ENCODE measurements around the gene FIGLA.

Gene FIGLA

GRCh38 chr2:70790136-70790828 lies at the start of gene FIGLA:
FIGLA (minus strand) TSS chr2:70790643; CDS start chr2:70790638, 5 bp downstream.
- TF ChIP-seq JUND (IDR thresholded peaks at IDR 0.05; ENCODE audit: low read depth), result no peak
- in situ Hi-C loops (cut with HindIII; ENCODE audit: low pct_unique_long_range_greater_than_20kb, low sequenced_read_pairs), result no loop called here
- no peak for DNase-seq (ENCODE audit: low read depth in 1 of 2, low spot score in 1 of 2)

GRCh38 chr2:70837980-70838925 lies 47.8 kb upstream of the FIGLA start:
- no peak for TF ChIP-seq JUND (IDR thresholded peaks at IDR 0.05; ENCODE audit: low read depth)
- no peak for DNase-seq (ENCODE audit: low read depth in 1 of 2, low spot score in 1 of 2)
- in situ Hi-C loops (cut with HindIII; ENCODE audit: low pct_unique_long_range_greater_than_20kb, low sequenced_read_pairs), result no loop called here

- no peak for TF ChIP-seq JUND (IDR thresholded peaks at IDR 0.05; ENCODE audit: low read depth)
- no peak for DNase-seq (ENCODE audit: low read depth in 1 of 2, low spot score in 1 of 2)
- in situ Hi-C loops (cut with HindIII; ENCODE audit: low pct_unique_long_range_greater_than_20kb, low sequenced_read_pairs), result no loop called here
Observed at GRCh38 chr2:70835643-70836042, 45.2 kb upstream of the FIGLA start, which contains the start of gene CD207. CD207 (minus strand) TSS chr2:70835816; CDS start chr2:70835776, 40 bp downstream.

- no peak for DNase-seq (ENCODE audit: low read depth in 1 of 2, low spot score in 1 of 2)
- in situ Hi-C loops (cut with HindIII; ENCODE audit: low pct_unique_long_range_greater_than_20kb, low sequenced_read_pairs), result no loop called here
Observed at GRCh38 chr2:70834881-70835280, 44.4 kb upstream of the FIGLA start.

GRCh38 chr2:70834106-70834505 lies 43.7 kb upstream of the FIGLA start:
- no peak for TF ChIP-seq JUND (IDR thresholded peaks at IDR 0.05; ENCODE audit: low read depth)
- DNase-seq (ENCODE audit: low read depth in 1 of 2, low spot score in 1 of 2), result no peak
- in situ Hi-C loops (cut with HindIII; ENCODE audit: low pct_unique_long_range_greater_than_20kb, low sequenced_read_pairs), result no loop called here

More at GRCh38 chr2:70834881-70835280, 44.4 kb upstream of the FIGLA start:
- TF ChIP-seq JUND (IDR thresholded peaks at IDR 0.05; ENCODE audit: low read depth), result no peak

GRCh38 chr2:70833246-70833645 lies 42.8 kb upstream of the FIGLA start:
- in situ Hi-C loops (cut with HindIII; ENCODE audit: low pct_unique_long_range_greater_than_20kb, low sequenced_read_pairs), result no loop called here
- no peak for TF ChIP-seq JUND (IDR thresholded peaks at IDR 0.05; ENCODE audit: low read depth)
- no peak for DNase-seq (ENCODE audit: low read depth in 1 of 2, low spot score in 1 of 2)

GRCh38 chr2:70832386-70832785 lies 41.9 kb upstream of the FIGLA start:
- DNase-seq (ENCODE audit: low read depth in 1 of 2, low spot score in 1 of 2), result no peak
- TF ChIP-seq JUND (IDR thresholded peaks at IDR 0.05; ENCODE audit: low read depth), result no peak
- in situ Hi-C loops (cut with HindIII; ENCODE audit: low pct_unique_long_range_greater_than_20kb, low sequenced_read_pairs), result no loop called here

GRCh38 chr2:70831861-70832260 lies 41.4 kb upstream of the FIGLA start:
- DNase-seq (ENCODE audit: low read depth in 1 of 2, low spot score in 1 of 2), result no peak
- in situ Hi-C loops (cut with HindIII; ENCODE audit: low pct_unique_long_range_greater_than_20kb, low sequenced_read_pairs), result no loop called here
- TF ChIP-seq JUND (IDR thresholded peaks at IDR 0.05; ENCODE audit: low read depth), result no peak

- no peak for DNase-seq (ENCODE audit: low read depth in 1 of 2, low spot score in 1 of 2)
- no peak for TF ChIP-seq JUND (IDR thresholded peaks at IDR 0.05; ENCODE audit: low read depth)
- in situ Hi-C loops (cut with HindIII; ENCODE audit: low pct_unique_long_range_greater_than_20kb, low sequenced_read_pairs), result no loop called here
Observed at GRCh38 chr2:70830366-70830765, 39.9 kb upstream of the FIGLA start.

- no peak for TF ChIP-seq JUND (IDR thresholded peaks at IDR 0.05; ENCODE audit: low read depth)
- in situ Hi-C loops (cut with HindIII; ENCODE audit: low pct_unique_long_range_greater_than_20kb, low sequenced_read_pairs), result no loop called here
- DNase-seq (ENCODE audit: low read depth in 1 of 2, low spot score in 1 of 2), result no peak
Observed at GRCh38 chr2:70829916-70830315, 39.5 kb upstream of the FIGLA start.

- in situ Hi-C loops (cut with HindIII; ENCODE audit: low pct_unique_long_range_greater_than_20kb, low sequenced_read_pairs), result no loop called here
- no peak for DNase-seq (ENCODE audit: low read depth in 1 of 2, low spot score in 1 of 2)
- no peak for TF ChIP-seq JUND (IDR thresholded peaks at IDR 0.05; ENCODE audit: low read depth)
Observed at GRCh38 chr2:70828914-70829824, 38.7 kb upstream of the FIGLA start.

GRCh38 chr2:70828115-70828514 lies 37.7 kb upstream of the FIGLA start:
- no peak for TF ChIP-seq JUND (IDR thresholded peaks at IDR 0.05; ENCODE audit: low read depth)
- in situ Hi-C loops (cut with HindIII; ENCODE audit: low pct_unique_long_range_greater_than_20kb, low sequenced_read_pairs), result no loop called here
- no peak for DNase-seq (ENCODE audit: low read depth in 1 of 2, low spot score in 1 of 2)

Data from T47D (cell line).